HG02970 (cell line): ENCODE results near the gene CR1.
"Not testable (repeated sequence)": the region's sequence is repeated elsewhere in the genome, so short reads cannot be mapped to it uniquely, and the experiment has no call there.

Source experiments
- ATAC-seq: cut with Tn5 transposase; IDR thresholded peaks from one replicate; pipeline ENCODE4 v1.9.1; 2021; ENCODE audit warnings: mild to moderate bottlenecking, moderate library complexity, moderate number of reproducible peaks; ENCODE audit not compliant: unreplicated experiment, low FRiP score

CR1 gene

GRCh38 chr1:207502726-207503125, 6.8 kb downstream of the CR1 start:
- ATAC-seq: no peak

GRCh38 chr1:207503950-207504349, 8.0 kb downstream of the CR1 start:
- no peak for ATAC-seq

- ATAC-seq: no peak
Measured at GRCh38 chr1:207504438-207504837, 8.5 kb downstream of the CR1 start.

GRCh38 chr1:207510444-207510843, 14.5 kb downstream of the CR1 start:
- no peak for ATAC-seq

- no peak for ATAC-seq
Measured at GRCh38 chr1:207514890-207515289, 18.9 kb downstream of the CR1 start.

GRCh38 chr1:207516729-207517128, 20.8 kb downstream of the CR1 start:
- no peak for ATAC-seq

- ATAC-seq: no peak
Measured at GRCh38 chr1:207518608-207519236, 22.8 kb downstream of the CR1 start.

GRCh38 chr1:207519505-207520399, 23.8 kb downstream of the CR1 start:
- no peak for ATAC-seq

- not testable (repeated sequence) for ATAC-seq
Measured at GRCh38 chr1:207520400-207521345, 24.7 kb downstream of the CR1 start.

- ATAC-seq: not testable (repeated sequence)
Measured at GRCh38 chr1:207525239-207525638, 29.3 kb downstream of the CR1 start.

- not testable (repeated sequence) for ATAC-seq
Measured at GRCh38 chr1:207528401-207528800, 32.4 kb downstream of the CR1 start.

- ATAC-seq: not testable (repeated sequence)
Measured at GRCh38 chr1:207536263-207536662, 40.3 kb downstream of the CR1 start.

GRCh38 chr1:207546677-207547357, 50.9 kb downstream of the CR1 start:
- ATAC-seq: not testable (repeated sequence)

- not testable (repeated sequence) for ATAC-seq
Measured at GRCh38 chr1:207554823-207555222, 58.9 kb downstream of the CR1 start.

GRCh38 chr1:207565546-207566468, 69.8 kb downstream of the CR1 start:
- ATAC-seq: no peak

GRCh38 chr1:207571926-207572325, 76.0 kb downstream of the CR1 start:
- ATAC-seq: not testable (repeated sequence)

GRCh38 chr1:207573074-207573473, 77.1 kb downstream of the CR1 start:
- ATAC-seq: not testable (repeated sequence)

GRCh38 chr1:207575381-207575780, 79.4 kb downstream of the CR1 start:
- not testable (repeated sequence) for ATAC-seq
